Trophoblast cell (in vitro differentiated cells and primary cell): Measurements from ENCODE around the gene SLC27A4. TPM values are rescaled to one million over a fixed set of nuclear protein-coding genes. Genes with fewer than 3 reads are reported as not detected.

Source experiments
- DNase-seq, 2 donors: peaks; one replicate each; pipeline ENCODE4 v3.0.0-alpha.2; 2016
- H2AFZ ChIP-seq: 2 replicates; pipeline ENCODE4 v1.6.1; 2013; ENCODE audit warnings: low read length, moderate library complexity, mild to moderate bottlenecking; ENCODE audit not compliant: insufficient read depth, poor library complexity
- H2AK5ac ChIP-seq: 2 replicates; pipeline ENCODE4 v1.6.1; 2013; ENCODE audit warnings: mild to moderate bottlenecking, low read length
- H2BK120ac ChIP-seq: 2 replicates; pipeline ENCODE4 v1.6.1; 2013; ENCODE audit warnings: low read length, mild to moderate bottlenecking, moderate library complexity; ENCODE audit not compliant: insufficient read depth, poor library complexity
- H2BK12ac ChIP-seq: 2 replicates; pipeline ENCODE4 v1.6.1; 2013; ENCODE audit warnings: mild to moderate bottlenecking, low read length, moderate library complexity
- H2BK5ac ChIP-seq: 2 replicates; pipeline ENCODE4 v1.6.1; 2013; ENCODE audit warnings: low read length, low read depth, moderate library complexity, mild to moderate bottlenecking; ENCODE audit not compliant: poor library complexity
- H3K14ac ChIP-seq: 2 replicates; pipeline ENCODE4 v1.6.1; 2013; ENCODE audit warnings: mild to moderate bottlenecking, low read length
- H3K18ac ChIP-seq: 2 replicates; pipeline ENCODE4 v1.6.1; 2013; ENCODE audit warnings: mild to moderate bottlenecking, low read length
- H3K23ac ChIP-seq: 2 replicates; pipeline ENCODE4 v1.6.1; 2013; ENCODE audit warnings: low read length
- H3K27ac ChIP-seq: 2 replicates; pipeline ENCODE4 v1.5.1; 2013; ENCODE audit warnings: low read depth, mild to moderate bottlenecking, inconsistent platforms, low read length, moderate library complexity
- H3K27me3 ChIP-seq: 2 replicates; pipeline ENCODE4 v1.6.1; 2013; ENCODE audit warnings: inconsistent platforms, mild to moderate bottlenecking, low read length, moderate library complexity; ENCODE audit not compliant: insufficient read depth
- H3K36me3 ChIP-seq, 2 experiments: 1 replicate in 1 of 2; 2 replicates in 1 of 2; pipeline ENCODE4 v1.6.1; 2013; ENCODE audit warnings: low read length in 2 of 2, mild to moderate bottlenecking in 2 of 2, moderate library complexity in 1 of 2; ENCODE audit not compliant: insufficient read depth in 2 of 2, control insufficient read depth in 1 of 2
- H3K4ac ChIP-seq: 2 replicates; pipeline ENCODE4 v1.6.1; 2013; ENCODE audit warnings: low read depth, mild to moderate bottlenecking, low read length, moderate library complexity
- H3K4me1 ChIP-seq, 2 experiments: 1 replicate in 1 of 2; 2 replicates in 1 of 2; pipeline ENCODE4 v1.6.1; 2013; ENCODE audit warnings: low read length in 2 of 2, mild to moderate bottlenecking in 2 of 2, moderate library complexity in 1 of 2; ENCODE audit not compliant: insufficient read depth in 2 of 2, control insufficient read depth in 1 of 2
- H3K4me2 ChIP-seq: 2 replicates; pipeline ENCODE4 v1.6.1; 2013; ENCODE audit warnings: inconsistent platforms, mild to moderate bottlenecking, low read length, moderate library complexity
- H3K4me3 ChIP-seq: 2 replicates; pipeline ENCODE4 v1.5.1; 2013; ENCODE audit warnings: mild to moderate bottlenecking, low read depth, low read length, inconsistent platforms
- H3K79me1 ChIP-seq: one replicate; pipeline ENCODE4 v1.6.1; 2013; ENCODE audit warnings: low read length
- H3K79me2 ChIP-seq: 2 replicates; pipeline ENCODE4 v1.6.1; 2013; ENCODE audit warnings: low read length, mild to moderate bottlenecking; ENCODE audit not compliant: control insufficient read depth, insufficient read depth, poor library complexity
- H3K9ac ChIP-seq: 2 replicates; pipeline ENCODE4 v1.6.1; 2013; ENCODE audit warnings: mild to moderate bottlenecking, low read length
- H3K9me3 ChIP-seq: 2 replicates; pipeline ENCODE4 v1.6.1; 2013; ENCODE audit warnings: low read depth, mild to moderate bottlenecking, control low read depth, inconsistent platforms, low read length; ENCODE audit not compliant: insufficient read depth
- H4K12ac ChIP-seq: 2 replicates; pipeline ENCODE4 v1.6.1; 2013; ENCODE audit warnings: low read depth, mild to moderate bottlenecking, low read length, moderate library complexity
- H4K8ac ChIP-seq: 2 replicates; pipeline ENCODE4 v1.6.1; 2013; ENCODE audit warnings: low read depth, mild to moderate bottlenecking, low read length, moderate library complexity
- H4K91ac ChIP-seq: one replicate; pipeline ENCODE4 v1.6.1; 2013; ENCODE audit warnings: low read depth, mild to moderate bottlenecking, low read length, moderate library complexity
- WGBS: extraction: QIAGEN DNeasy Blood & Tissue Kit; methylation state at CpG from one replicate; pipeline ENCODE4 v1.1.7; 2013; ENCODE audit warnings: missing lambda C conversion rate; ENCODE audit not compliant: insufficient read length, insufficient coverage; ENCODE audit errors: extremely low coverage; 5-methylcytosine and 5-hydroxymethylcytosine counted together
- polyA plus RNA-seq: library from polyadenylated mRNA; stranded (reverse); fragments of 200-250 nt; gene quantifications from 2 replicates; pipeline ENCODE4 v1.2.3, GENCODE V29; 2013

Gene SLC27A4
- polyA plus RNA-seq = 15.7 and 17.3 TPM in 2 replicates

DNA sequence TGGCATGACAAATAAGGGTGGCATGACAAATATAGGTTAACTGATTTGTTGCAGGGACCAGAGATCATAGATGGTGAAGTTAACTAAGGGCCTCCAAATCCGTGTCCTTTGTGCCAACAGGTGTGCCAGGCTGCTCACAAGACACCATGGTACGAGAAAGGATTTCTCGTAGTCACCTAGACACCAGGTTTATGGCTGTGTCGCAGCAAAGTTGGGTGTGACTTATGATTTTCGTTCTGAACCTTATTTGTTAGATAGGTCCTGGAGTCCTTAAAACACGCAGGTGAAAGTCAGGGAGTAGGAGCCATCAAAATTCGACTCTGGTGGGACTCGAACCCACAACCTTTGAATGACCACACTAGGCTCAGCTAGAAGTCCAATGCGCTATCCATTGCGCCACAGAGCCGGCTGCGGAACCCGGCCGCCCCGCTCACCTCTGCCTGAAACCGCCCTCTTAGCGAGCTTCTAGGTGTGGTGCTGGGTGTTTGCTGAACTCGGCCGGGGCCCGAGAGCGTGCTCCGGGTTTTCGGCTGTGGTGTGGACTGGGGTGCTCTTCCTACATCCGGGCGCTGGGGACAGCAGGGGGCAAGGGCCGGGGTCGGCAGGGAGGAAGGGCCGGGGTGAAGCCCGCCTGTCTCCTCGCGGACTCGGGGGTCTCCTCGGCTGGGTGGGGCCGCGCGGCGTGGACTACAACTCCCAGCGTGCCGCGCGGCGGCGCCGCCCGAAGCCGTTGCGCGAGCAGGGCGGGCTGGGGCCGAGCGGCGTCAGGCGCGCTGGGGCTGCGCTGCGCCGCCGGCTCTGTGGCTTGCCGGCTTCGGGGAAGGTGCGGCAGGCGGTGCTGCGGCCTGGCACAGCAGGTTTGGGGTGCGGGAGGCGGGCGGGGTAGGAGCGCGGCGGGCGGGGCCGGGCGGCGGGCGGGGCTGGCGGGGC lies at the start of gene SLC27A4:
SLC27A4 (plus strand) TSS at position 767 of the 930 bp plus-strand sequence. CDS start 2,606 bp downstream, outside the sequence.
- Histone ChIP-seq H3K79me2 (peaks cover 4% of the 10 kb centered on the region), H2BK120ac (peak within 1 kb of the TSS; percentile 50), H3K14ac (peak within 1 kb of the TSS; percentile 83), H4K8ac (peak within 1 kb of the TSS; percentile 89), H3K23ac (no peak within 1 kb of the TSS), H3K27ac (peak within 1 kb of the TSS; percentile 12), H3K18ac (peak within 1 kb of the TSS; percentile 69), H2AK5ac (no peak within 1 kb of the TSS), H3K9me3 (no peaks in the 10 kb centered on the region), H4K91ac (peak within 1 kb of the TSS; percentile 82), H2AFZ (peak within 1 kb of the TSS; percentile 95), H3K4me1 (peaks cover 0 to 10% of the 10 kb centered on the region in 2 experiments), H3K27me3 (no peaks in the 10 kb centered on the region), H3K4me3 (peak within 1 kb of the TSS; percentile 83), H3K36me3 (peaks cover 19 to 21% of the 10 kb centered on the region in 2 experiments), H3K79me1 (peaks cover 6% of the 10 kb centered on the region), H4K12ac (peak within 1 kb of the TSS; percentile 90), H2BK12ac (no peak within 1 kb of the TSS), H3K4ac (peak within 1 kb of the TSS; percentile 56), H3K4me2 (peak within 1 kb of the TSS; percentile 98), H2BK5ac (no peak within 1 kb of the TSS), H3K9ac (peak within 1 kb of the TSS; percentile 70)
- no CpG with 5 or more reads among the region's 75 CpGs for WGBS
- DNase-seq = peak; percentile 82 to 86

DNA sequence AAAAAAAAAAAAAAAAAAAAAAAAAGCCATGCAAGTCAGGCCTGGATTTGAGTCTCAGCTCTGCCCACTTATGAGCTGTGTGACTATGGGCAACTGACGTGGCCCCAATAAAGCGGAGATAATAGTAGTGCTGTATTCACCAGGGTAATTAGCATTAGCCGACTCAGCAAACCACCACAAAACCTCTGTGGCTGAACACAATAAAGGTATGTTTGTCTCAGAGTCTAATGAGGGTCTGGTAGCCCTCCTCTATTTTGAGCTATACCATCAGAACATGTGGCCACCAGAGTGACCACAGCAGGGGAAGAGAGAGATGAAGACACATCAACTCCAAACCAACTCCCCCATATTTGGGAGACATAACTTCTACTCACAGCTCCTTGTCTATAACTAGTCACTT lies 48.3 kb upstream of the SLC27A4 start:
- peaks cover 9% of the 10 kb centered on the region in 2 experiments for H3K36me3 ChIP-seq

DNA sequence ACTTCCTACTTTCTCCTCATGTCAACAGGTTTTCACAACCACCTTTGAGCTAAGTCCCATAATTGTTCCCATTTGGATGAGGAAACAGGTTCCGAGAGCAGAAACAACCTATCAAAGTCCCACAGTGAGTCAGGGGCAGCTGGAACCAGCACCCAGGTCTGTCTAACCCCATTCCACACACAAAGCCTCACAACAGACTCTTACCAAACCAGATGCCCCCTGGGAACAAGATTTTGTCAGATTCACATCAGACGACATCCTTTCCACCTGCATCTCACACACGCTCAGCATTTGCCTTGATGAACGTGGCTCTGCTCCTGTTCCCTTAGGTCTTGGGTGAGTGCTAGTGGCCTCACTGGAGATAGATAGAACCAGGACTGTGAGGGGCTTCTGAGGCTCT lies 47.2 kb upstream of the SLC27A4 start:
- no peaks in the 10 kb centered on the region for H3K79me2 ChIP-seq
- no peak overlapping the region for H3K4me3 ChIP-seq
- H4K12ac ChIP-seq = no peak overlapping the region
- H3K18ac ChIP-seq = no peak overlapping the region
- H3K23ac ChIP-seq = no peak overlapping the region
- no peak overlapping the region for H3K4ac ChIP-seq
- no peaks in the 10 kb centered on the region for H3K9me3 ChIP-seq
- no peak overlapping the region for H2AFZ ChIP-seq
- H3K14ac ChIP-seq = no peak overlapping the region
- no peak overlapping the region for H3K9ac ChIP-seq
- H2BK120ac ChIP-seq = no peak overlapping the region
- H3K79me1 ChIP-seq = no peaks in the 10 kb centered on the region
- no peak overlapping the region for H4K91ac ChIP-seq
- H3K27me3 ChIP-seq = no peaks in the 10 kb centered on the region
- peaks cover 7 to 9% of the 10 kb centered on the region in 2 experiments for H3K36me3 ChIP-seq
- no peak overlapping the region for H3K4me2 ChIP-seq
- no peak overlapping the region for H2BK12ac ChIP-seq
- H3K4me1 ChIP-seq = peaks cover 6 to 8% of the 10 kb centered on the region in 2 experiments
- DNase-seq = peak; percentile 89 to 93
- H2AK5ac ChIP-seq = no peak overlapping the region
- no peak overlapping the region for H3K27ac ChIP-seq
- no peak overlapping the region for H4K8ac ChIP-seq
- no peak overlapping the region for H2BK5ac ChIP-seq
- WGBS = no CpG with 5 or more reads among the region's 4 CpGs

More for the DNA sequence above, 48.3 kb upstream of the SLC27A4 start:
- Histone ChIP-seq H3K14ac (no peak overlapping the region), H2BK12ac (no peak overlapping the region), H2BK5ac (no peak overlapping the region), H2AK5ac (no peak overlapping the region), H3K4me1 (peaks cover 6 to 8% of the 10 kb centered on the region in 2 experiments), H3K23ac (no peak overlapping the region), H3K4me3 (no peak overlapping the region), H3K9me3 (no peaks in the 10 kb centered on the region), H2BK120ac (no peak overlapping the region), H3K27ac (no peak overlapping the region), H3K79me1 (no peaks in the 10 kb centered on the region), H3K4ac (no peak overlapping the region), H3K9ac (no peak overlapping the region), H3K79me2 (no peaks in the 10 kb centered on the region), H4K8ac (no peak overlapping the region), H4K12ac (no peak overlapping the region), H4K91ac (no peak overlapping the region), H3K18ac (no peak overlapping the region), H3K27me3 (no peaks in the 10 kb centered on the region), H2AFZ (no peak overlapping the region), H3K4me2 (no peak overlapping the region)
- no CpG with 5 or more reads among the region's 3 CpGs for WGBS
- no peak for DNase-seq

DNA sequence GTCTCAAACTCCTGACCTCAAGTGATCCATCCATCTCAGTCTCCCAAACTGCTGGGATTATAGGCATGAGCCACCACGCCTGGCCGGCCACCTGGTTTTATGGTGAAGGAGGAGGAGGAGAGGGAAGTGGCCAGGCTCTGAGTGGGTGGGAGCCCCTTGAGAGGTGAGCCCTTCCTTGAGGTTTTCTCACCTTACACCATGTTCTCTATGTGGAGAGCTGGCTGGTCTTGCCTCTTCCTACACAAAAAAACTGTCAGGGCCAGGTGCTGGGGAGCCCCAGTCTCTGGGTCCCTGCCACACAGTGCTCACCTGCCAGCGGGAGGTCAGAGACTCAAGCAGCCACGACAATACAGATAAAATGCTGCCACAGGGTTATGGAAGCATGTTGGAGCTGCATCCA lies 46.2 kb upstream of the SLC27A4 start:
- peaks cover 0 to under 1% of the 10 kb centered on the region in 2 experiments for H3K36me3 ChIP-seq
- no peaks in the 10 kb centered on the region for H3K79me2 ChIP-seq
- no peak for DNase-seq
- H3K4me2 ChIP-seq = no peak overlapping the region
- no CpG with 5 or more reads among the region's 4 CpGs for WGBS
- no peak overlapping the region for H3K4ac ChIP-seq
- H3K18ac ChIP-seq = no peak overlapping the region
- H2AK5ac ChIP-seq = no peak overlapping the region
- no peak overlapping the region for H2AFZ ChIP-seq
- no peaks in the 10 kb centered on the region for H3K9me3 ChIP-seq
- no peaks in the 10 kb centered on the region for H3K27me3 ChIP-seq
- H3K4me1 ChIP-seq = peaks cover 9 to 14% of the 10 kb centered on the region in 2 experiments
- no peak overlapping the region for H4K8ac ChIP-seq
- H3K14ac ChIP-seq = no peak overlapping the region
- H2BK5ac ChIP-seq = no peak overlapping the region
- H4K91ac ChIP-seq = no peak overlapping the region
- no peak overlapping the region for H4K12ac ChIP-seq
- H3K4me3 ChIP-seq = no peak overlapping the region
- H2BK120ac ChIP-seq = no peak overlapping the region
- H3K79me1 ChIP-seq = no peaks in the 10 kb centered on the region
- H3K23ac ChIP-seq = no peak overlapping the region
- H2BK12ac ChIP-seq = no peak overlapping the region
- no peak overlapping the region for H3K9ac ChIP-seq
- no peak overlapping the region for H3K27ac ChIP-seq
